HepG2 (cell line): Measurements from ENCODE around the gene GTSF1L. TPM values are rescaled to one million over a fixed set of nuclear protein-coding genes. Genes with fewer than 3 reads are reported as not detected.

Experiments used
- ATAC-seq: fragments of 200-7000 bp; cut with Tn5 transposase; 3 replicates; pipeline ENCODE4 v1.9.1; 2020; ENCODE audit warnings: mild to moderate bottlenecking, moderate library complexity
- BruUV-seq: library from RNA; stranded (reverse); fragments of 400-500 nt; replicated peaks from 2 replicates; lab custom pipeline; 2021; lab: Mats Ljungman, UMichigan
- CTCF ChIA-PET: fragments of 300-600 bp; formaldehyde crosslinking; extraction: SDS; loops from one replicate; lab custom pipeline; 2021; ENCODE audit warnings: low total read pairs, inconsistent platforms, low intra/inter-chr PET ratio; lab: Yijun Ruan, JAX
- POLR2A ChIA-PET: fragments of 350-600 bp; sonication (Branson Sonifier 250); formaldehyde crosslinking; loops from one replicate; lab custom pipeline; 2020; ENCODE audit warnings: antibody characterized with exemption, inconsistent platforms; lab: Yijun Ruan, JAX
- DNase-seq: peaks from one replicate; pipeline ENCODE4 v3.0.0-alpha.2; 2015; ENCODE audit warnings: low spot score
- FAIRE-seq: peaks from 3 replicates; lab custom pipeline; 2011; peaks lifted over from hg19 to GRCh38; lab: Jason Lieb, UNC
- H2AFZ ChIP-seq: one replicate; pipeline ENCODE4 v1.6.1; 2011; ENCODE audit warnings: low read length, inconsistent platforms
- H3K27ac ChIP-seq: fragments of 300-600 bp; 3 replicates; pipeline ENCODE4 v1.8.0; 2011; ENCODE audit warnings: mixed run types, mild to moderate bottlenecking, mixed read lengths, low read length, inconsistent platforms; ENCODE audit not compliant: insufficient read depth; ENCODE audit errors: extremely low read length
- H3K27me3 ChIP-seq, 2 experiments: fragments of 200-600 bp in 1 of 2; 2 replicates in 1 of 2; 3 replicates in 1 of 2; pipeline versions ENCODE4 v1.6.0 to v1.8.0; 2011; ENCODE audit warnings: low read length in 2 of 2, mild to moderate bottlenecking in 2 of 2, moderate library complexity in 2 of 2, inconsistent platforms in 1 of 2; ENCODE audit not compliant: insufficient read depth in 2 of 2, control insufficient read depth in 1 of 2
- H3K36me3 ChIP-seq, 2 experiments: fragments of 200-600 bp in 1 of 2; replicated peaks in 1 of 2; 2 replicates in 1 of 2; 3 replicates in 1 of 2; pipeline versions ENCODE4 v1.5.1 to v1.8.0; 2011; ENCODE audit warnings: low read length in 2 of 2, inconsistent platforms in 1 of 2; ENCODE audit not compliant: insufficient read depth in 2 of 2, control insufficient read depth in 1 of 2
- H3K4me1 ChIP-seq: 2 replicates; pipeline ENCODE4 v1.5.1; 2012; ENCODE audit warnings: low read length, inconsistent platforms; ENCODE audit not compliant: insufficient read depth
- H3K4me2 ChIP-seq: 2 replicates; pipeline ENCODE4 v1.6.0; 2011; ENCODE audit warnings: low read depth, low read length, inconsistent platforms
- H3K4me3 ChIP-seq, 3 experiments: fragments of 200-600 bp in 1 of 3; sonication (generic), shearing (Covaris generic) in 1 of 3; replicated peaks in 1 of 3; 2 replicates each; pipeline ENCODE4 v1.5.1; 2011 to 2016; ENCODE audit warnings: low read length in 3 of 3, inconsistent platforms in 2 of 3, low read depth in 2 of 3, mild to moderate bottlenecking in 2 of 3, control low read depth in 1 of 3, mixed read lengths in 1 of 3; ENCODE audit not compliant: insufficient read depth in 1 of 3
- H3K79me2 ChIP-seq: one replicate; pipeline ENCODE4 v1.6.1; 2011; ENCODE audit warnings: low read length, inconsistent platforms; ENCODE audit not compliant: insufficient read depth
- H3K9ac ChIP-seq: 2 replicates; pipeline ENCODE4 v1.6.0; 2011; ENCODE audit warnings: mild to moderate bottlenecking, low read depth, low read length, inconsistent platforms; ENCODE audit not compliant: insufficient read depth
- H3K9me3 ChIP-seq: 2 replicates; pipeline ENCODE4 v1.5.1; 2012; ENCODE audit warnings: mild to moderate bottlenecking, low read length
- H4K20me1 ChIP-seq: 2 replicates; pipeline ENCODE4 v1.6.0; 2011; ENCODE audit warnings: inconsistent platforms, mild to moderate bottlenecking, low read length, moderate library complexity; ENCODE audit not compliant: insufficient read depth
- FOXM1 ChIP-seq: sonication (generic); formaldehyde crosslinking; IDR thresholded peaks from 2 replicates; pipeline ENCODE4 v1.5.0; 2020; ENCODE audit warnings: missing genetic modification reagents
- JARID2 ChIP-seq: sonication (generic); formaldehyde crosslinking; IDR thresholded peaks from 2 replicates; pipeline ENCODE4 v1.8.1; 2023; ENCODE audit warnings: missing genetic modification reagents, inconsistent platforms; ENCODE audit not compliant: insufficient replicate concordance
- MED13 ChIP-seq: sonication (generic); formaldehyde crosslinking; IDR thresholded peaks from 2 replicates; pipeline ENCODE4 v1.5.0; 2020; ENCODE audit warnings: missing genetic modification reagents
- MIER3 ChIP-seq: IDR thresholded peaks from 2 replicates; pipeline ENCODE4 v1.6.1; 2016; ENCODE audit warnings: missing compliant biosample characterization, borderline replicate concordance
- MIXL1 ChIP-seq: IDR thresholded peaks from 2 replicates; pipeline ENCODE4 v1.6.1; 2016
- NR2F1 ChIP-seq, 2 experiments: fragments of 450-650 bp in 1 of 2; formaldehyde crosslinking in 1 of 2; IDR thresholded peaks; 2 replicates each; pipeline versions ENCODE4 v1.5.0 to v1.6.1; 2016 to 2020; ENCODE audit warnings: mild to moderate bottlenecking in 1 of 2, missing compliant biosample characterization in 1 of 2, missing genetic modification reagents in 1 of 2, moderate library complexity in 1 of 2
- PHF21A ChIP-seq: sonication (generic); formaldehyde crosslinking; IDR thresholded peaks from 2 replicates; pipeline ENCODE4 v1.5.0; 2020; ENCODE audit warnings: mild to moderate bottlenecking, missing genetic modification reagents
- RFX3 ChIP-seq: IDR thresholded peaks from 2 replicates; pipeline ENCODE4 v1.6.1; 2016; ENCODE audit warnings: missing biosample characterization, missing genetic modification reagents
- SALL1 ChIP-seq: sonication (generic); formaldehyde crosslinking; IDR thresholded peaks from 2 replicates; pipeline ENCODE4 v1.8.0; 2022; ENCODE audit warnings: mild to moderate bottlenecking, missing genetic modification reagents
- SRF ChIP-seq: IDR thresholded peaks from 2 replicates; pipeline ENCODE4 v1.6.1; 2011; ENCODE audit warnings: mild to moderate bottlenecking, low read depth, low read length, moderate library complexity
- ZBTB38 ChIP-seq: sonication (generic); formaldehyde crosslinking; IDR thresholded peaks from 2 replicates; pipeline ENCODE4 v1.5.1; 2020; ENCODE audit warnings: mild to moderate bottlenecking, missing genetic modification reagents
- ZKSCAN1 ChIP-seq: fragments of 150-350 bp; IDR thresholded peaks from 2 replicates; pipeline ENCODE4 v1.6.1; 2014; ENCODE audit warnings: low read length
- ZNF136 ChIP-seq: sonication (generic); formaldehyde crosslinking; IDR thresholded peaks from 2 replicates; pipeline ENCODE4 v1.8.1; 2022; ENCODE audit warnings: low read depth, mild to moderate bottlenecking, moderate library complexity, missing genetic modification reagents
- ZNF746 ChIP-seq: sonication (generic); formaldehyde crosslinking; IDR thresholded peaks from 2 replicates; pipeline ENCODE4 v1.8.0; 2022; ENCODE audit warnings: mild to moderate bottlenecking, missing genetic modification reagents
- ZNF788 ChIP-seq: sonication (generic); formaldehyde crosslinking; IDR thresholded peaks from 2 replicates; pipeline ENCODE4 v1.5.0; 2020; ENCODE audit warnings: mild to moderate bottlenecking, missing genetic modification reagents, borderline replicate concordance
- WGBS: methylation state at CpG from one replicate; pipeline ENCODE4 v1.1.6; 2017; ENCODE audit warnings: low lambda C conversion rate; 5-methylcytosine and 5-hydroxymethylcytosine counted together
- in situ Hi-C: cut with HindIII; loops from 2 replicates; pipeline ENCODE4 v1.10.0; 2017; ENCODE audit warnings: low pct_unique_long_range_greater_than_20kb; ENCODE audit not compliant: extremely low pct_ligation_motif_present
- intact Hi-C: fragments of 100-400 bp; cut with micrococcal nuclease; formaldehyde crosslinking; loops from one replicate; pipeline ENCODE4 v1.10.0; 2022; ENCODE audit not compliant: unreplicated experiment
- polyA plus RNA-seq, 8 experiments: library from polyadenylated mRNA; depleted of rRNA in 3 of 8; stranded (reverse) in 7 of 8; unstranded in 1 of 8; fragments of >200 nt; fragmentation: Illumina TruSeq in 4 of 8; extraction: Trizol in 4 of 8; gene quantifications; 2 replicates each; pipeline versions ENCODE4 v1.2.1 to v1.2.3, GENCODE V29; 2011 to 2016; ENCODE audit warnings: low read depth in 4 of 8, missing spikeins in 1 of 8, mixed read lengths in 1 of 8; ENCODE audit not compliant: insufficient read depth in 1 of 8
- total RNA-seq, 5 experiments: library from RNA; depleted of rRNA; stranded (reverse); fragments of >200 nt; fragmentation: Illumina TruSeq; extraction: Trizol; gene quantifications; 2 replicates each; pipeline ENCODE4 v1.2.3, GENCODE V29; 2016; ENCODE audit warnings: low read depth in 1 of 5
- TF ChIP-seq, protein P1 (sequence below): IDR thresholded peaks from 2 replicates; pipeline ENCODE4 v1.6.1; 2016
- TF ChIP-seq, protein P2 (sequence below): sonication (generic); formaldehyde crosslinking; IDR thresholded peaks from 2 replicates; pipeline ENCODE4 v1.9.0; 2021; ENCODE audit warnings: mild to moderate bottlenecking, missing genetic modification reagents

Gene GTSF1L
- total and polyA plus RNA-seq, 2 of the 13 experiments (the other 11 are each of a cell fraction or from before 2014, with no cell fraction given) = not detected

DNA sequence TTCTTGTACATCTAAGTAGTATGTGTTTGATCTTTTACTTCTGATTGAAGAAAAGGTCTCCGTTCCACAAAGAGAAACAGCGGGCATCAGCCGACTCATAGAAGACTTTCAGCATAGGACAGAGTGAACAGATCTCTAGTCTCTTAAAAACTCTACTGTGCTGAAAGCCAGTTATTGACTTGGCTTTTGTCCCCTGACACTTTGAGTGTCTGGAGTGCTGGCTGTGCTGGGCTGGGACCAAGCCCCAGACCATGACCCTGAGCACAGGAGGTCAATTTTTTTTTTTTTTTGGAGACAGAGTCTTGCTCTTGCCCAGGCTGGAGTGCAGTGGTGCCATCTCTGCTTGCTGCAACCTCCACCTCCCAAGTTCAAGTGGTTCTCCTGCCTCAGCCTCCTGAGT, 32.0 kb downstream of the GTSF1L start (continued):
- TF ChIP-seq, protein P1, sequence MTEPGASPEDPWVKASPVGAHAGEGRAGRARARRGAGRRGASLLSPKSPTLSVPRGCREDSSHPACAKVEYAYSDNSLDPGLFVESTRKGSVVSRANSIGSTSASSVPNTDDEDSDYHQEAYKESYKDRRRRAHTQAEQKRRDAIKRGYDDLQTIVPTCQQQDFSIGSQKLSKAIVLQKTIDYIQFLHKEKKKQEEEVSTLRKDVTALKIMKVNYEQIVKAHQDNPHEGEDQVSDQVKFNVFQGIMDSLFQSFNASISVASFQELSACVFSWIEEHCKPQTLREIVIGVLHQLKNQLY (CRISPR knock-in tag) = no peak

DNA sequence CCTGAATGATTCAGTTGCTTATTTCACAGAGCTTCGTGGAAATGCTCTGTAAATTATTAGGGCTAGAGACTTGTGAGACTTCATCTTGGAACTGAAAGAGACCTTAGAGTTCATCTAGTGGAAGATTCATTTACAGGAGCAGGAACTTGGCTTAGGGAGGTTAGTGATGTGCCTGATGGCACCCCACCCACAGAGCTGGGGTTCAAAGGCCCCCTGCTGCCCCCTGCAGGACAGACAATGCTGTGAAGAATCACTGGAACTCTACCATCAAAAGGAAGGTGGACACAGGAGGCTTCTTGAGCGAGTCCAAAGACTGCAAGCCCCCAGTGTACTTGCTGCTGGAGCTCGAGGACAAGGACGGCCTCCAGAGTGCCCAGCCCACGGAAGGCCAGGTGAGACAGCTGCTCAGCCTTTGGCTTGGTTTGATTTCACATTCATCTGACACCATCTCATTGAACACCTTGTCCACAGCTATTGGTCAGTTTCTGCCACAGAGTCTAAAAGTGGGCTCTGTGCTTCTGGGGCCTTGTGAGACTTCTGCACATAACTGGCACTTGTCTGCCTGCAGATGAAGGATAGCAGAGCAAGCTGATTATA, 34.8 kb downstream of the GTSF1L start:
- H3K27ac ChIP-seq = no peak overlapping the region
- ChIA-PET CTCF (interaction anchor here (0.8 to 3.2 kb wide), 5 partner anchors 33 to 388 kb away, joined by 3 to 55 read pairs (median 5); no protein-coding TSS in a partner anchor), POLR2A (interaction anchor here (0.7 to 1.5 kb wide), 5 partner anchors 104 to 234 kb away, joined by 3 to 8 read pairs (median 4); partner anchors contain the start of genes SGK2 and SRSF6)
- 79% methylated on average over 5 of the region's 5 CpGs for WGBS
- peaks cover 7 to 32% of the 10 kb centered on the region in 2 experiments for H3K36me3 ChIP-seq
- no peaks in the 10 kb centered on the region for H4K20me1 ChIP-seq
- no peak overlapping the region for H3K4me3 ChIP-seq
- H3K4me2 ChIP-seq = no peak overlapping the region
- H3K9me3 ChIP-seq = no peaks in the 10 kb centered on the region
- intact Hi-C loops (loop anchor here (1.0 kb wide), 3 partner anchors 129 to 243 kb away; no protein-coding TSS in a partner anchor), in situ Hi-C loops (loop anchor here (5.0 kb wide), 2 partner anchors 155 to 245 kb away; no protein-coding TSS in a partner anchor)
- no peaks in the 10 kb centered on the region for H3K4me1 ChIP-seq
- DNase-seq (peak; percentile 72), FAIRE-seq (peak; percentile 77), ATAC-seq (peak; percentile 92)
- no peaks in the 10 kb centered on the region for H3K79me2 ChIP-seq
- H3K27me3 ChIP-seq = no peaks in the 10 kb centered on the region
- H3K9ac ChIP-seq = no peak overlapping the region
- no TSS peak for BruUV-seq
- H2AFZ ChIP-seq = no peak overlapping the region
- peak; percentile 63; the same call in 1 of the 2 replicates for TF ChIP-seq SALL1 (CRISPR knock-in tag)
- no peak for TF ChIP-seq NR2F1 (CRISPR knock-in tag; IDR thresholded peaks at IDR 0.05)
- TF ChIP-seq FOXM1 (CRISPR knock-in tag) = no peak
- TF ChIP-seq JARID2 = no peak
- peak; percentile 42; the same call in 1 of the 2 replicates for TF ChIP-seq ZNF788
- 0 out of 2 replicates have a peak, but pooled peaks have one; percentile 57 for TF ChIP-seq MIXL1
- TF ChIP-seq ZNF746 (CRISPR knock-in tag) = no peak
- TF ChIP-seq, protein P2, sequence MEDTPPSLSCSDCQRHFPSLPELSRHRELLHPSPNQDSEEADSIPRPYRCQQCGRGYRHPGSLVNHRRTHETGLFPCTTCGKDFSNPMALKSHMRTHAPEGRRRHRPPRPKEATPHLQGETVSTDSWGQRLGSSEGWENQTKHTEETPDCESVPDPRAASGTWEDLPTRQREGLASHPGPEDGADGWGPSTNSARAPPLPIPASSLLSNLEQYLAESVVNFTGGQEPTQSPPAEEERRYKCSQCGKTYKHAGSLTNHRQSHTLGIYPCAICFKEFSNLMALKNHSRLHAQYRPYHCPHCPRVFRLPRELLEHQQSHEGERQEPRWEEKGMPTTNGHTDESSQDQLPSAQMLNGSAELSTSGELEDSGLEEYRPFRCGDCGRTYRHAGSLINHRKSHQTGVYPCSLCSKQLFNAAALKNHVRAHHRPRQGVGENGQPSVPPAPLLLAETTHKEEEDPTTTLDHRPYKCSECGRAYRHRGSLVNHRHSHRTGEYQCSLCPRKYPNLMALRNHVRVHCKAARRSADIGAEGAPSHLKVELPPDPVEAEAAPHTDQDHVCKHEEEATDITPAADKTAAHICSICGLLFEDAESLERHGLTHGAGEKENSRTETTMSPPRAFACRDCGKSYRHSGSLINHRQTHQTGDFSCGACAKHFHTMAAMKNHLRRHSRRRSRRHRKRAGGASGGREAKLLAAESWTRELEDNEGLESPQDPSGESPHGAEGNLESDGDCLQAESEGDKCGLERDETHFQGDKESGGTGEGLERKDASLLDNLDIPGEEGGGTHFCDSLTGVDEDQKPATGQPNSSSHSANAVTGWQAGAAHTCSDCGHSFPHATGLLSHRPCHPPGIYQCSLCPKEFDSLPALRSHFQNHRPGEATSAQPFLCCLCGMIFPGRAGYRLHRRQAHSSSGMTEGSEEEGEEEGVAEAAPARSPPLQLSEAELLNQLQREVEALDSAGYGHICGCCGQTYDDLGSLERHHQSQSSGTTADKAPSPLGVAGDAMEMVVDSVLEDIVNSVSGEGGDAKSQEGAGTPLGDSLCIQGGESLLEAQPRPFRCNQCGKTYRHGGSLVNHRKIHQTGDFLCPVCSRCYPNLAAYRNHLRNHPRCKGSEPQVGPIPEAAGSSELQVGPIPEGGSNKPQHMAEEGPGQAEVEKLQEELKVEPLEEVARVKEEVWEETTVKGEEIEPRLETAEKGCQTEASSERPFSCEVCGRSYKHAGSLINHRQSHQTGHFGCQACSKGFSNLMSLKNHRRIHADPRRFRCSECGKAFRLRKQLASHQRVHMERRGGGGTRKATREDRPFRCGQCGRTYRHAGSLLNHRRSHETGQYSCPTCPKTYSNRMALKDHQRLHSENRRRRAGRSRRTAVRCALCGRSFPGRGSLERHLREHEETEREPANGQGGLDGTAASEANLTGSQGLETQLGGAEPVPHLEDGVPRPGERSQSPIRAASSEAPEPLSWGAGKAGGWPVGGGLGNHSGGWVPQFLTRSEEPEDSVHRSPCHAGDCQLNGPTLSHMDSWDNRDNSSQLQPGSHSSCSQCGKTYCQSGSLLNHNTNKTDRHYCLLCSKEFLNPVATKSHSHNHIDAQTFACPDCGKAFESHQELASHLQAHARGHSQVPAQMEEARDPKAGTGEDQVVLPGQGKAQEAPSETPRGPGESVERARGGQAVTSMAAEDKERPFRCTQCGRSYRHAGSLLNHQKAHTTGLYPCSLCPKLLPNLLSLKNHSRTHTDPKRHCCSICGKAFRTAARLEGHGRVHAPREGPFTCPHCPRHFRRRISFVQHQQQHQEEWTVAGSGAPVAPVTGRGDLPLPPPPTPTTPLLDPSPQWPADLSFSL (CRISPR knock-in tag) = no peak
- TF ChIP-seq RFX3 (CRISPR knock-in tag) = no peak
- TF ChIP-seq ZNF136 = no peak
- TF ChIP-seq MIER3 (CRISPR knock-in tag) = peak; percentile 55; the same call in 1 of the 2 replicates
- TF ChIP-seq MED13 (CRISPR knock-in tag) = no peak
- TF ChIP-seq ZBTB38 (CRISPR knock-in tag) = no peak
- no peak for TF ChIP-seq ZKSCAN1
- no peak for TF ChIP-seq PHF21A (CRISPR knock-in tag)
- TF ChIP-seq SRF = no peak
